Measurements from ENCODE around the gene BHMT.
"Not testable (repeated sequence)": the region's sequence is repeated elsewhere in the genome, so short reads cannot be mapped to it uniquely, and the experiment has no call there.

Gene BHMT

DNA sequence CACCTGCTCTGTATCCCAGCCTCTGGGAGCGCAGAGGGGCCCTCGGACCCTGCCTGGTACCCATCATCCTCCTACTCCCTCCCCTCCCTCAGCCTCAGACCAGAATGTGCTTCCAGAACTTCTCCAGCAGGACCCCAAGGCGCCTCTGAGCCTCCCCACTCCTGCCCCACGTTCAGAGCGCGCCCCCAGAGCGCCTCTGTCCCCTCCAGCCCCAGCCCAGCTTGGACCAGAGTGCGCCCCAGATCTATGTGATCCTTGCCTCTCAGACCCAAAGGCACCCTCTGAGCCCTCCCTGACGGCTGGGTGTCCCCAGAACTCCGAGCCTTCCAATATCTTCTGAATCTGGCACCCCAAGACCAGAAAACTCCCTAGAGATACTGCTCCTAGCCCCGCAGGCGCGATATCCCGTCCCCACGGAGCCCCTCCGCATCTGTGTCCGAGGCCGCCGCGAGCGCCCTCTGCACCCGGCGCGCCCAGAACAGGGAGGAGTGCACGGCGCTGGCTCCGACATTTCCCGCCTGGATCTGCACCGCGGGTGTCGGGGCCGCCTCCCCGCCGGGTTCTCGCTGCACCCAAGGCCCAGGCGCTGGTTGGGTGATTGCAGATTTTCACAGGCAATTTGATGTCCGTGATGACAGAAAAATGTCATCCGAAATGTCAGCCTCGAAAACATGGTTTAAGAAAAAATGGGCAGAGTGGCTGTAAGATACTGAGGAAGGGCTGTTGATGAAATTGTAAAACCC, 522 bp downstream of the BHMT start:
- no peak for DNase-seq

DNA sequence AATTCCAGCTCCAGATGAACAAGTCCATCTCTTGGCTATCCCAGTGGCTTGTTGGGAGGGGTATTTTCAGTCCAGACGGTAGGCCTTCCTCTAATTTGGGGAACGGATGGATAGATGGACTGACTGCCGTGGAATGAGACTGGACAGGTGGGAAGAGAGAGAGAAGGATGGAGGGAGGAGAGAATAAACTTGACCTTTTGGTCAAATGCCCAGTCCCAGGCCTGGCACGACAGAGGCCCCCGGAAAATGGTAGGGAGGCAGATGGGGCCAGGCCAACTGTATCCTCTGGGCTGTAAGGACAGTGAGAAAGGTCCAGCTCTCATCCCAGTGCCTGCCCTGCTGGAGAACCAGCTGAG, 1.1 kb downstream of the BHMT start:
- DNase-seq = no peak

DNA sequence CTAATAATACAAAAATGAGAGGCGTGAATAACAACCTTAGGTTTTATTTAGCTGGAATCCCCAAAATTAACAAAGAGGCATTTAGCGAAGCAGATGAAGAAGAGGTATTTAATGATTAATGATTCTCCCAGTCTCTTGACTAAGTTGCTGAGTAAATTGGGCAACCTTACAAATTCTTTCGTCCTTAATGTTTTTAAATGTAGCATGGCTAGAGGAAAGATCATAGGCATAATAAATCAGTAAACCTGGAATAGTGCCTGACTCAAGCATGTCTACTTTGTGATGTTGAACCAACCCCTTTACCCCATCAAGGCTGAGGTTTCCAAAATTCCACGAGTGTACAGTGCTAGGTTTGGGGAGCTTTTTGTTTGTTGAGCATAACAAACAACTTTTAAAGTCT, 7.9 kb downstream of the BHMT start:
- no peak for DNase-seq

DNA sequence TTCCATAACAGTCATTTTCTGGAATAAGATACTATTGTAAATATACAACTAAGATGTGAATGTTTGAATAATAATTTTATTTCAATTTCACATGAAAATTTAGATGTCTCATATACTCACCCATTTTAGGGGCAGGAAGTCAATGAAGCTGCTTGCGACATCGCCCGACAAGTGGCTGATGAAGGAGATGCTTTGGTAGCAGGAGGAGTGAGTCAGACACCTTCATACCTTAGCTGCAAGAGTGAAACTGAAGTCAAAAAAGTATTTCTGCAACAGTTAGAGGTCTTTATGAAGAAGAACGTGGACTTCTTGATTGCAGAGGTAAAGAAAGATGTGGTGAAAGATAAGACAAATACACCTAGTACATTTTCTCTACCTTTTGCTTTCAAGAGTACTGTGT, 8.6 kb downstream of the BHMT start:
- no peak for DNase-seq

DNA sequence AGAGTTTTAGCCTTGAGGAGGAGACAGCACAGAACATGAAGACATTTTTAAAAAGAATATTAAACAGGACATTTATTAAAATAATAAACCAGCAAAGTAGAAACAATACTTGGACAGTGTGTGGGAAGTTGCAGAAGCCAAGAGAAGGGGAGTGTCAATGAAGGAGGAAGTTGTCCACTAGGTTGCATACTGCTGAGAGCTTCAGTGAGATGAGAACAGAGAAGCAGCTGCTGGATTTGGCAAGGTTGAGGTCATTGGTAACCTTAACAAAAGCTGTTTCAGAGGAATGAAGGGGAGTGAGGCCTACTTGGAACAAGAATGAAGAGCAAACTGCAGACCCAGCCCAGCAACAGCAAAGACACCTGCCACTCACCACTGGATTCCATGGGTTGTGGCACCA, 11.4 kb downstream of the BHMT start:
- peak; percentile 69 for DNase-seq

DNA sequence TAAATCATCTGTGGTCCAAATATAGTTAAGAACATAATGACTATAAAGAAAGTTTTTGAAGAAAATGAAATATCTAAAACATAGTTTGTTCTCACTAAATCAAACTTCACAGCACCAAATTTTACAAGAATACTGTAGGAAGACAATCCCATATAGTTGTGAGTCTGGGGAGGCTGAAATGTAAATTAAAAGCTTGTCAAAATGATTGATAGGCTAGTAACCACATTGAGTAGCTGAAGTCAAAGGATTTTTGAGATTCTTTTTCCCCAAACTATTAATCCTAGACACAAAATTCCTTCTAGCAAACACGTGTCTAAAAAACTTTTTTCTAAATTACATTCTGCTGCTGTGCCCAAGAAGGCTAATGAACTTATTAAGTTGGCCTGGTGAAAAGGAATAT, 13.0 kb downstream of the BHMT start:
- no peak for DNase-seq

DNA sequence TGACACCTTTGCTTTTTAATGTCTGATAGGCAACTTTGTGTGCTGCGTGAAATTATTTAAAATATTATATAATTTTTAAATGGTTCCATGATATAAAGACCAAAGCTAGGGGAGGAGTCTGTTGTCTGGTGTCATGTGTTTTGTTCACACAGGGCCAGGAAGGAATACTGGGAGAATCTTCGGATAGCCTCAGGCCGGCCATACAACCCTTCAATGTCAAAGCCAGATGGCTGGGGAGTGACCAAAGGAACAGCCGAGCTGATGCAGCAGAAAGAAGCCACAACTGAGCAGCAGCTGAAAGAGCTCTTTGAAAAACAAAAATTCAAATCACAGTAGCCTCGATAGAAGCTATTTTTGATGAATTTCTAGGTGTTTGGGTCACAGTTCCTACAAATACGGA, 19.2 kb downstream of the BHMT start:
- DNase-seq = no peak

DNA sequence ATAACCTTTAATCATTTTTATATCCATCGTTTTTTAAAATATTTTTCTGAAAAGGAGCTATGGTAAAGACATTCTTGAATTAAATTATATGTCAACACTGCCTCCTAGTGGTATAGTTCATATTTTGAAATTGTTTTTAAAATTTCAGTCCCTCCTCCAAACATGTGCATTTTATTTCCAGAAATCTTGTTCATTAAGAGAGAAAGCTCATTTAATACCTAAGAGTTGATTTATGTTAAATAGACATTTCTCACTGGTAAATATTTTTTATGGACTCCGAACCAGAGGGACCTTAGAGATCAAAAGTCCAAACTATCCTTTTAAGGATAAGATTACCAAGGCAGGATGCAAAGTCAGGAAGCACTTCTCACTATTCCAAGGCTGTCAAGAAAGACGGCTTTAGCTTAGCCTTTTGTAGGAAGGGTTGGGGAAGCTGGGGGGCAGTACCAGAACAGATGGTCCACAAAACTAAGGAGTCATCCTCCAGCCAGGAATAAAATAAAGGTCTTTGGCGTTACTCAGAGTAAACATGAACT, 21.6 kb downstream of the BHMT start:
- peak; percentile 34 for DNase-seq

DNA sequence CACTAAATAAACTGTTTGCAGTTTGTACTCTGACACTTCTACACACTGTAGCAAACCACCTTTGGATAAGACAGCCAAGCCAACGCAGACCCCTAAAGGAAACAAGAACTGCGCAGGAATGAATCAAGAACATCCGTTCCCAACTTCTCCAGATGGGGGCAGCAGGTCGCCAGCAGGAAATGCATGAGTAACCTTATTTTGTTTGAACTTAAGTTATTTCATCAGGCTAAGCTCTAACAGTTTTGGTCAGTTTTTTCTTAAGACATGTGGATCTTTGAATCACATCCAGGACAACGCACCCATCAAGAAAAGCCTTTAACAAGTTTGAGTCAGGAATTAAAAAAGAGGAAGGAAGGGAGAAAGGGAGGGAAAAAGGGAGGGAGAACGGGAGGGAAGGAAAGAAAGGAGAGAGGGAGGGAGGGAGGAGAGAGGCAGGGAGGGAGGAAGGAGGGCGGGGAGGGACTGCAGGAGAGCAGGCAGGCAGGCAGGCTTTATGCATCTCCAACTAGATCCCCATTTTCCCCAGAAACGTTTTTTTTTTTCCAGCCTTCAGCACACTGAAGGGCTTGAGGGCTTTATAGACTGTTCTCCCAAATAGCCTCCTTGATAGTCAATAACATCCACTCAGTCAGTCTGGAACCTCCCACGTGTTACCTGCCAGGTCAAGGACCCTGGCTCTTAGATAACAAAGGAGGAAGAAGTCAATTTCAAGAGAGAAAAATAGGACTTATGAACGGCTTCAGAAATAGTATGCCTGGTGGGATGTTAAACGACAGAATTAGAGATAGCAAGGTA, 22.2 kb downstream of the BHMT start:
- DNase-seq = peak; percentile 57

DNA sequence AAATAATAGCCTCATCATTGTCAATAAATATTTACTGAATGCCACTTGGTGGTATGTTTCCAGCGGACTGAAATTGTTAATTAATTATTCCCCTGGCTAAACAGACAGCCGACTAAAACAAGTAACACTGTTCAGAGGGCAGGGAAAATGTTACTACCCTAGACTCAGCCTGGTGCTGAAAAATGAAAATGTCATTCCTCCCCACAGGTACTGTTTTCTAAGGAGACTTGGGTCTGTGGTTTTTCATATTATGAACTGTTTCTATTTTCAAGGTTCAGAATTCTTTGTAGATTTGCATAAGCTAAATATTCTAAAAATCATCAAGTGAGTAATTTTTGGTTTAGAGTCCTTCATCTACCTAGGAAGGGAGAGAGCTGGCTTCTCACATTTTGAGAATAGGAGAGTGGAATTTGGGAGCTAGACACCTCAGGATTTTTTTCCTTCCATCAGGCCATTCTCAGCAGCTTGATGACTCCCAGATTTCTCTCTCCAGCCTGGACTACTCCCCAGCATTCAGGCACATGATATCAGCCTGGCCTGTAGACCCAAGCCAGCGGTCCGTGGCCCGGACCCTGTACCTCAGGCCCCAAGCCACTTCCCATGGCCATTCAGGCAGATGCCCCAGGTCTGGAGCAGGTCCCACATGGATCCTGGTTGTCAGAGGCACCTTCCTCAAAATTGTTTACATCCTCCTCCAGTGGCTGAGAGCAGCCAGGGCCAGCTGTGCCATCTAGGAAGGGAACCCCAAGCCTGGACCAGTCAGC, 24.4 kb downstream of the BHMT start:
- DNase-seq = no peak

DNA sequence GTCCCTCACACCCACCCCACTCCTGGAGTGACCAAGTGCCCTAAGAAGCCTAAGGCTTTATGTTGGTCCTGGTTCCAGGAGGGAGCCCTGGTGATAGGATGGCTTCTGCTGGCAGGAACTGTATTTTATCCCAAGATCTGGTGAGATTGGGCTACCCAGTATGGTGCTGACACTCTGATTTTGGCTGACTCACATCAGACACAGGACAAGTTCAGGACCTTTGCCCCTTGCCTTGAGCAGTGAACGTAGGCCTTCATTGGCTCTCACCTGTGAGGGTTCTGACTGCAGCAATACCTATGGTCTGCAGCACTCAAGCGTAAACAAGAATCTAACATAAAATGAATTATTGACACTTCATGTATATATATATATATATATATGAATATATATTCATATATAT, 25.0 kb downstream of the BHMT start:
- DNase-seq = no peak

DNA sequence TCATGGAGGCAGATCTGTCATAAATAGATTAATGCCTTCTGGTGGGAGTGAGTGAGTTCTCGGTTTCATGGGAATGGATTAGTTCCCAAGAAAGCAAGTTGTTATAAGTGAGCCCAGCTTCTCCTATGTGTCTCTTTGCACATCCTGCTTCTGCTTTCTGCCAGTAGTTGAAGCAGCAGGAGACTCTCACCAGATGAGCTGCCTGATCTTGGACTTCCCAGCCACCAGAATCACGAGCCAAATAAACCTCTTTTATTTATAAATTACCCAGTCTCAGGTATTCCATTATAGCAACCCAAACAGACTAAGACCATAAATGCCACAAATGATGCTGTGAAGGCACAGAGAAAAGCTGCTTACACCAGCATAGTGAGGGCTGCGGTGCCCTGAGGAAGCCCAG, 28.9 kb downstream of the BHMT start:
- DNase-seq = no peak

DNA sequence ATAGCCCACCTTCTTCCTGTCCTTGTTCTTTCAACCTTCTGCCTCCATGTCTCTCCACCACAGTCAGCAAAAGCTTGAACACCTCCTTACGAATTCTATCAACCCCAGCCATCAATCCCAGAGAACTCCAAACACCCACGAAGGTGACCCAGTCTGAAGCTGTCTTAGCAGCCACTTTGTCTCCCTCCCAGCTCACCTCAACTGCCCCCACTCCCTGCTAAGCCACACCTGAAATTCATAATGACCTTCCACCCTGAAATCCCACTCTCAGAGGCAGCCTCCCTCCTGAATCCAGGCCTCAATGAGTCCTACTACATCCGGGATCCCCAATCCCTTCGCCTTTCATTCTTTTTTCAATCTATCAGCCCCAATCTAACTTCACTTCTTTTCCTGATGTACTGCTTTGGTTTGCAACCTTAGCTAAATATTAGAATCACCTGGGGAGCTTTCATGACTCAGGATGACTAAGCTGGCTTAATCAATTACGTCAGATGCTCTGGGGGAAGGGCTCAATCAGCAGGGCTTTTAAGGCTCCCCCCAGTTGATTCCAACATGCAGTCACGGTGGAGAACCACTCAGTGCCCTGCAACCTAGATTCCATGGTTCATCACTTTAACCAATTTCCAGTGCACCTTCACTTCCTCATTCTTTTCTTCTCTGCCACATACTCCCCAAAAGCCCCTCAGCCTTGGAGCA, 32.2 kb downstream of the BHMT start:
- DNase-seq = no peak

DNA sequence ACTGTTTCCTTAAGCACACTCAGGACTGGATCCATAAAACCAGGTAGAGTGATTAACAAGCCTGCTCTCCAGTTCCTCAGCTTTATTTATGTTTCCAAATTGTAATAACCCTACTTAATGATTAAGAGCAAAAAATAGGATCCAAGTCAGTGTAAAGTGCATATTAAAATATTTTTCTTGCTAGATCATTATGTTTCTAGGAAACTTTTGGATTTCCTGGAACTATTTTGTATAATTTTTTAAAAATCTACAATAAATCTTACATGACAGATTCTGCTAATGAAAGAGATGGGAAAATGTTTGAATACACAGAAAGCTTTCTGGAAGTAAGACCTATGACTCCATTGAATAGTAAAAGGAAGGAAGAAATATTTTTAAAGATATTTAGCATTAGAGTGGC, 35.5 kb downstream of the BHMT start:
- no peak for DNase-seq

DNA sequence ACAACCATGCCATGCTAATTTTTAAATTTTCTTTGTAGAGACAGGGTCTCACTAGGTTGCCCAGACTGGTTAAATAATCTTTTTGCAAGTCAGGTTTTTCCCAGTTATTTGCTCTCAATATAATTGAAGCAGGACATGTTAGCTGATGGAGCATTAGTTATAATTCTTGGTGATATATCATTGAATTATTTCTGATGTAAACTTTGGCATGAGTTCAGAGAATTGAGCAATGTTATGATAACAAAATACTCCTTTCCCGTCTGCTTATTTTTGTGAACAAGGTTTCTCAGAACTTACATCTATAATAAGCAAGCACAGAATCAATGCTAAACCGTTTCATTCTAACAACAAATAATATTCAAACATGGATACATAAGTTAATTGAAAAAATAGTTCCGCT, 37.8 kb downstream of the BHMT start:
- no peak for DNase-seq

DNA sequence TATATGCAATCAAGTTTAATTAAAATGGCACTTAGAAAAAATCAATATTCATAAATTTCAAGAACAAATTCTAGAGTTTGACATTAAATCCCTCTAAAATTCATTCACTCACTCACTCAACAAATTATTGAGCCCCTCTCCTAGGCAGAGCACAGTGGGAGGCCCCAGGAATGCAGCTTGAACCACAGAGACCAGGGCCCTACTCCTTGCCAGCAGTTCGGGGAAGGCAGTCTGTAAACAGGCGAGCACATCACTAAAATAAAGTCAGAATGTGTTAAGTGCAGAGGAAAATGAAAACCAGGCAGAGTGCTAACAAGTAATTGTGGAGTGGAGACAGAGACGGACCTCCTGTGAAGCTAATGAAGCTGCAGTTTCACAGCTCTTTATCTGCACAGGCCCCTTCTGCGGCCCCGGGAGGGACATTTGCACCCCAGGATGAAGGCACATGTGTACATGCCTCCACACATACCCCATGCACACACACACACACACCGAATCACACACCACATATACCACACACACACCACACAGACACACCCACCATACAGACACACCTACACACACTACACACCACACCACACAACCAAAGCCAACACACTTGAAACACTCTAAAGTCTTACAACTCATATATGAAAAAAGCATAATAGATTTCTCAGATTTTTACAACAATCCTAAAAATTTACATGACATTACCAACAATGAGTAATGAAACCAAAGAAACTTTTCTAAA, 40.5 kb downstream of the BHMT start:
- no peak for DNase-seq

DNA sequence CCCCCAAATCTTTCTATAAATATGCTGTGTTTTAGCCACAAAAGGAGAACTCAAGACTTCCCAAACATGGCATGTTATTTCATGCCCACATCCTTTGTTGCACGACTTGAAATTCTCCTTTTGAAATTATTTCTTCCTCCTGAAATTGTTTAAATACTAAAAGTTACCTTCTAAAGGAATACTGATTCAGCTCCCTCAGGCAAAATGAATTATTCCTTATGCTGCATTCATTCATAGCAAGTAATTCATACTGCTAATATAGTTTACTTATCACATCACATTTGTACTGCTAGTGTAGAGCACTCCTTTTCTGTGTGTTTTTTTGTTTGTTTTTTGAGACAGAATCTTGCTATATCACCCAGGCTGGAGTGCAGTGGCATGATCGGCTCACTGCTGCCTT, 45.7 kb downstream of the BHMT start:
- no peak for DNase-seq

DNA sequence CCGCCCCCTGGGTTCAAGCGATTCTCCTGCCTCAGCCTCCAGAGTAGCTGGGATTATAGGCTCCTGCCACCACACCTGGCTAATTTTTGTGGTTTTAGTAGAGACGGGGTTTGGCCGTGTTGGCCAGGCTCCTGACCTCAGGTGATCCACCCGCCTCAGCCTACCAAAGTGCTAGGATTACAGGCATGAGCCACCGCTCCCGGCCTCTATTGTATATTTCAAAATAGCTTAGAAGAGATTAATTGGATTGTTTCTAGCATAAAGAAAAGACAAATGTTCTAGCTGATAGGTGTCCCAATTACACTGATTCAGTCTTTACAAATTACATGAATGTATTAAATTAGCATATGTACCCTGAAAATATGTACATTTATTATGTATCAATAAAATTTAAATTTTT, 50.0 kb downstream of the BHMT start:
- DNase-seq = not testable (repeated sequence)

DNA sequence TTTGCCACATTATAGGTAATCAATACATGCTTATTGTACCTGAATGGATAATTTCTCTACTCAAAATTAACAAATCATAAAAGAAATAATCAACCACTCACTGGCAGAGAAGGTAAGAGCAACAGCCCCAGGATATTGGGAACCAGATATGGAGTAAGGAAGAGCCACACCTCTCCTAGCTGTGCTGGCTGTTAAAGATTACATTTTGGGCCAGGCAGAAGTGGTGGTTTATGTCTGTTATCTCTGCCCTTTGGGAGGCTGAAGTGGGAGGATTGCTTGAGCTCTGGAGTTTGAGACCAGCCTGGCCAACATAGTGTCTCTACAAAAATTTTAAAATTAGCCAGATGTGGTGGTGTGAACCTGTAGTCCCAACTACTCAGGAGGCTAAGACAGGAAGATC, 56.4 kb downstream of the BHMT start:
- no peak for DNase-seq

DNA sequence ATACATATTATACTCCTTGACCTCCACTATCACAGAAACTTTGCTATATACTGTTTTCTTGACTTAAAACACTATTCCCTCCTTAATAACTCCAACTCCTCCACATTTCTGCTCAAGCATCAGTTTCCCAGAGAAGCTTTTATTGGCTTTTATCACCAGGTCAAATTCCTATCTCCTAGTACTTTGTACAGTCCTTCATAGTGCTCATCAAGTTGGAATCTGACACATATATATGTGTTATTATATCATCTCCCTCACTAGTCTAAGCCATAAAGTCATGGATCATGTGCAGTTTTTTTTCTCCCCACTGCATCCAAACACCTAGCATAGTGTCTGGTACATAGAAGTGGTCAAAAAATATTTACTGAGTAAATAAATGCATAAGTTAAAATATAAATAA, 59.1 kb downstream of the BHMT start:
- no peak for DNase-seq

DNA sequence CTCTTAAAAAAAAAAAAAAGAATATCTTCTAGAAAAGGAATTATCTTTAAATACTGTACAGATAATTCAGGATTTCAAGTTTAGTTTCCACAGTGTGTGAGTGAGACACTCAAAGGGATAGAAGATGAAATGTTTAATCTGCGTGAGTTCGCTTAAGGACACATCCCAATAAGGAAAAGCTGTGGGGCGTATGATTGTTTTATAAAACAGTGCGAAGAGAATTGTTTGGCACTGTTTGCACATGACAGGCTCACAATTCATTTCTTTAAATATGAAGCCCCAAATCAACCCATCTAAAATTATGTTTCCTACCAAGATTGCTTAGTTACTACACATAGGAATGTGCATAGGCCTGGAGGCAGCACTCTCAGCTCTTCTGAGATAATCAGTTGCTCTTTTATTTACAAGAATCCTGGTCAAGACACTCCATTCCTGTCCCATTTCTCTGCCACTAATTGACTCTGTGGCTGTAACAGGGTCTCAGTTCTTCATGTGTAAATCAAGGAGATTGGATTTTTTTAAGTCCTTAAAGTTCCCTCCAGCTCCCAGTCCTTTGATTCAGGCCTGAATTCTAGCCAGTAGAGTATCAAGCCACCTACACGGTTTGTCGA, 60.1 kb downstream of the BHMT start:
- no peak for DNase-seq

DNA sequence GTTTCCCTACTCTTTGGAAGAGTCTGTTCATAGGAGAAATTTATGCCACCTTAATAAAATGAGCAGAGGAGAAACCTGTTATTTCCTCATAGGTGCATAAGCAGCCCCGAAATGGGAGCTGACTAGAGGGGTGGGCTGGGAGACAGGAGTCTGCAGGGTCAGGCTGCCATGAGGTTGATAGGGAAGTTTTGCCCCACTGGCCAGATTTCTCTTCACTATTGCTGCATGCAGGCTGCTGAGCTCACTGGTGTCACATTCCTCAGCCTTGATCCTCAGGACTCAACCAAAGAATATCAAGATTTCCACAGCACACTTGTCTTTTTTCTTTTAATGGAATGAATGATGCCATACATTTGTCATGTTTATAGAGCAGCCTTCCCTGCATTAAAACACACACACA, 60.7 kb downstream of the BHMT start:
- no peak for DNase-seq
